ENCODE measurements around the gene SSUH2. TPM values are rescaled to one million over a fixed set of nuclear protein-coding genes. Genes with fewer than 3 reads are reported as not detected.

Gene SSUH2
- total RNA-seq, 4 donors from 2014 or later = 0.15 to 0.33 TPM; not detected in 2

DNA sequence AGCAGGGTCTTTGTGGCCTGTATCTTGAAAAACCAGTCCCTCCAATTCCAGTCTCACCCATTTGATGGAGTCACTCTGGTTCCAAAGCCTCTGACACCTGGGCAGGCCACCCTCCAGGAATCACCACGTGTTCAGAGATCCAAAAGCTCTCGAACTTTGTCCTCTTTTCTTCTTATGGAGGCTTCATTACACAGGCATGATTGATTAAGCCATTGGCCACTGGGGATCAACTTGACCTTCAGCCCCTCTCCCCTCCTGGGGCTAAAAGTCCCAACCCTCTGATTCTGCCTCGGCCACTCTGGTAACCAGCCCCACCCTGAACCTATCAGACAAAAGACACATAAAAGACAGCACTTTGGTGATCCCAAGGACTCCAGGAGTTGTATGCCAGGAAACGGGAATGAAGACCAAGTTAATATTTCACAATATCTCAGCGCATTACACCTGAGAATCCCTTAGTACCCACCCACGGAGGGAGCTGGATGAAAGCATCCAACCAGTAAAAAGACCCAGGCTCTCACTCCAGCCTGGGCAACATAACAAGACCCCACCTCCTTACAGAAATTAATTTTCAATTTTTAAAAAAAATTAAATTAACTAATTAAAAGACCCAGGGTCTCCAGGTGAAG is 23.0 kb upstream of the SSUH2 start:
- no peak overlapping the region for H3K27ac ChIP-seq
- H3K9me3 ChIP-seq = no peaks in the 10 kb centered on the region
- H3K4me1 ChIP-seq = no peaks in the 10 kb centered on the region
- intact Hi-C loops (cut with DNase I; ENCODE audit: low total_unique reads) = no loop called here
- in situ Hi-C loops (cut with MboI; ENCODE audit: low sequenced_read_pairs in 4 of 4) = loop anchor here in 2 of 4 donors (10.0 kb wide), 2 partner anchors 87 to 107 kb away; no protein-coding TSS in a partner anchor
- no peaks in the 10 kb centered on the region for H3K36me3 ChIP-seq
- ATAC-seq (no peak), DNase-seq (no peak)
- H3K4me3 ChIP-seq = no peak overlapping the region
- H3K27me3 ChIP-seq = no peaks in the 10 kb centered on the region
- TF ChIP-seq POLR2A (IDR thresholded peaks at IDR 0.05) = no peak
- TF ChIP-seq, protein P1, sequence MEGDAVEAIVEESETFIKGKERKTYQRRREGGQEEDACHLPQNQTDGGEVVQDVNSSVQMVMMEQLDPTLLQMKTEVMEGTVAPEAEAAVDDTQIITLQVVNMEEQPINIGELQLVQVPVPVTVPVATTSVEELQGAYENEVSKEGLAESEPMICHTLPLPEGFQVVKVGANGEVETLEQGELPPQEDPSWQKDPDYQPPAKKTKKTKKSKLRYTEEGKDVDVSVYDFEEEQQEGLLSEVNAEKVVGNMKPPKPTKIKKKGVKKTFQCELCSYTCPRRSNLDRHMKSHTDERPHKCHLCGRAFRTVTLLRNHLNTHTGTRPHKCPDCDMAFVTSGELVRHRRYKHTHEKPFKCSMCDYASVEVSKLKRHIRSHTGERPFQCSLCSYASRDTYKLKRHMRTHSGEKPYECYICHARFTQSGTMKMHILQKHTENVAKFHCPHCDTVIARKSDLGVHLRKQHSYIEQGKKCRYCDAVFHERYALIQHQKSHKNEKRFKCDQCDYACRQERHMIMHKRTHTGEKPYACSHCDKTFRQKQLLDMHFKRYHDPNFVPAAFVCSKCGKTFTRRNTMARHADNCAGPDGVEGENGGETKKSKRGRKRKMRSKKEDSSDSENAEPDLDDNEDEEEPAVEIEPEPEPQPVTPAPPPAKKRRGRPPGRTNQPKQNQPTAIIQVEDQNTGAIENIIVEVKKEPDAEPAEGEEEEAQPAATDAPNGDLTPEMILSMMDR (IDR thresholded peaks at IDR 0.05 in 4 of 5, conservative IDR thresholded peaks at IDR 0.05 in 1 of 5) = no peak

DNA sequence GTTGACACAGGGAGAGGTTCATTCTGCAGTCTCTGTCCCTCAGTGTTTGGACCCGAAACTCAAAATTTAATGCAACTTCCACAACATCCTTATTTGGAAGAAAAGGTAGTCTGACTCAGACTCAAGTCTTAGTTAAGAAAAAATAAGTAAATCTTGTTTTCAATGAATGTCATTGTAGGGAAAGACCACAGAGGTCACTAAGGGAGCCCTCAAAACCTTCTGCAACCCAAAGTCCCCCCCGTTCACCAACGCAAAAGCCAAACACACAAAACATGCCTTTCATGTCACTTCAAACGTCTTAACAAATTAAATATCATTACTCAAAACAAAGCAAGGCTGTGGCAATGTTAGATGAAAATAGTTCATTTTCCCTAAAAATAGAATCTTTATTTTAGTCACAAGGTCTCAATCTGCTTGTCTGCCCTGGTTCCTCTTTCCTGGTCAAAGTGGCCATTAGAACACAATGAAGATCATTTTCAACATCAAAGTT is 20.9 kb upstream of the SSUH2 start:
- ATAC-seq (no peak), DNase-seq (no peak)
- Histone ChIP-seq H3K36me3 (no peaks in the 10 kb centered on the region), H3K9me3 (no peaks in the 10 kb centered on the region), H3K27ac (no peak overlapping the region), H3K27me3 (no peaks in the 10 kb centered on the region), H3K4me1 (peaks cover 4 to 5% of the 10 kb centered on the region in 2 donors), H3K4me3 (no peak overlapping the region)
- intact Hi-C loops (cut with DNase I; ENCODE audit: low total_unique reads) (no loop called here), in situ Hi-C loops (cut with MboI; ENCODE audit: low sequenced_read_pairs in 4 of 4) (loop anchor here in 2 of 4 donors (10.0 kb wide), 2 partner anchors 89 to 109 kb away; no protein-coding TSS in a partner anchor)
- TF ChIP-seq, protein P1 (IDR thresholded peaks at IDR 0.05 in 4 of 5, conservative IDR thresholded peaks at IDR 0.05 in 1 of 5) = no peak
- TF ChIP-seq POLR2A (IDR thresholded peaks at IDR 0.05) = no peak

DNA sequence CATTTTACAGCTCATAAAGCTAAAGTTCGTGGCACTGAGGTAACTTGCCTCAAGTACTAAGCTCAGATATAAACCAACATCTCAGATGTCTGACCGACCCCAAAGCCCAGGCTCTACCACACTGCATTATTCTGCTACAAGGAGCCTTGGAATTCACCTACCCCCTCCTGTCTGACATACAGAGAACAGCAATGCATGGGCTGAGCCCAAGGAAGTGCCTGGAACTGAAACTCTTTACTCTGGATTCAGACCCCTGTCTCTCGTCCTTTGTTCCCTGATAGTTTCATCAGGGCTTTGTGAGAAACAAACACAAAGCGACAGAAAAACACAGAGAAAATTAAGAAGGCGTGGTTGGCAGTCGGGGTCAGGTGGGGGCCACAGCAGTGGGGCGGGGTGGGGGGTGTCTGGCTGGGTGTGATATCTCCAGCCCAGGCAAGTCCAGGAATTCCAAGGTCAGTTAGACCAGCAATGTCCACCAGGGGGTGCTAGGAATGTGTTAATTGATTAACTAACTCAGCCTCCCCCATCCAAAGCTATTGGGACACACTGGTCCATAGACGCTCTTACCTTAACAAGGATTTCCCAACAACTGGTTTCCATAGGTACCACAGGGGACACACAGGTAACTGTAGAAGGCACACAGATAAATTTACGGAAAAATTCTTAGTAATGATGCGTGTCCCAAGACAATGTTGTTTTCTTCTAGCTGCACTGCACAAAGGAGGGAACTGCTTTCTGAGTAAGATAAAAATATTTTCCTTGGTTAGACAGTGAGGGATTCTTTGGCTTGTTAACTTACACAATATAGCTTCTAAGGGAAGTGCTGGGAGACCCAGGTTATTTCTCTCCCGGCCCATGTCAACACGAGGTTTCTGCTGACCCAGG is 18.8 kb upstream of the SSUH2 start:
- in situ Hi-C loops (cut with MboI; ENCODE audit: low sequenced_read_pairs in 4 of 4) (loop anchor here in 2 of 4 donors (10.0 kb wide), 2 partner anchors 91 to 111 kb away; no protein-coding TSS in a partner anchor), intact Hi-C loops (cut with DNase I; ENCODE audit: low total_unique reads) (loop anchor here (1.0 to 5.0 kb wide), 2 partner anchors 69 to 106 kb away; partner anchors contain the start of genes CAV3 and OXTR)
- TF ChIP-seq, protein P1 (IDR thresholded peaks at IDR 0.05 in 4 of 5, conservative IDR thresholded peaks at IDR 0.05 in 1 of 5) = peak; percentile 37 to 72 (median 58)
- TF ChIP-seq POLR2A (IDR thresholded peaks at IDR 0.05) = no peak
- H3K36me3 ChIP-seq = no peaks in the 10 kb centered on the region
- ATAC-seq (no peak), DNase-seq (peak; percentile 19 to 47)
- no peaks in the 10 kb centered on the region for H3K9me3 ChIP-seq
- H3K4me3 ChIP-seq = no peak overlapping the region
- H3K4me1 ChIP-seq = peaks cover 15 to 16% of the 10 kb centered on the region in 2 donors
- H3K27me3 ChIP-seq = no peaks in the 10 kb centered on the region
- no peak overlapping the region for H3K27ac ChIP-seq

DNA sequence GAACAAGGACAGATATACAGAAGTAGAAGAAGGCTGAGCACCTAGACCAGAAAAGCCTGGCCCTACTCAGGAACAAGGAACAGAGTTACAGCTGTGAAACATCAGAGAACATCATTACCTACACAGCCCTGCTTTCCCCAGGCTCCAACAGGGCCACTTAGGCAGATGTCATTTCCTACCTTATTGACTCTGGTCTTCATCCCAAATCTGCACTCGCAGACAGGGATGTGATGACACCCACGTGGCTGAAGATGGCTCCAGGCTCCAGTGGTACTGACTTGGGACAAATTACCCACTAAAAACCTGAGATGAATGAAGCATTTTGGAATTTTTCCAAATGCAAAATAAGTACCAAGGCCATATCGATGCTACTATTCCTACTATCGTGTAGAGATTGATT is 18.0 kb upstream of the SSUH2 start:
- H3K4me3 ChIP-seq = no peak overlapping the region
- H3K9me3 ChIP-seq = no peaks in the 10 kb centered on the region
- peaks cover 21 to 22% of the 10 kb centered on the region in 2 donors for H3K4me1 ChIP-seq
- no peaks in the 10 kb centered on the region for H3K27me3 ChIP-seq
- intact Hi-C loops (cut with DNase I; ENCODE audit: low total_unique reads) = loop anchor here (5.0 kb wide), 1 partner anchor 70 kb away; the partner anchor contains the start of gene CAV3
- TF ChIP-seq, protein P1 (IDR thresholded peaks at IDR 0.05 in 4 of 5, conservative IDR thresholded peaks at IDR 0.05 in 1 of 5) = no peak
- no peak for TF ChIP-seq POLR2A (IDR thresholded peaks at IDR 0.05)
- DNase-seq = no peak
- no peak overlapping the region for H3K27ac ChIP-seq
- no peak for ATAC-seq
- in situ Hi-C loops (cut with MboI; ENCODE audit: low sequenced_read_pairs in 4 of 4) = loop anchor here in 2 of 4 donors (10.0 kb wide), 2 partner anchors 92 to 112 kb away; no protein-coding TSS in a partner anchor
- H3K36me3 ChIP-seq = no peaks in the 10 kb centered on the region

All from gastrocnemius medialis (tissue), 4 donors.